NCI-H146 treated with DMSO at 0.1 percent for 48 hours (cell line): ENCODE measurements around the gene GHRL.

Experiments used
- DNase-seq: peaks from one replicate; lab custom pipeline; 2025; ENCODE audit not compliant: unreplicated experiment; lab: John Stamatoyannopoulos, UW

GHRL gene

DNA sequence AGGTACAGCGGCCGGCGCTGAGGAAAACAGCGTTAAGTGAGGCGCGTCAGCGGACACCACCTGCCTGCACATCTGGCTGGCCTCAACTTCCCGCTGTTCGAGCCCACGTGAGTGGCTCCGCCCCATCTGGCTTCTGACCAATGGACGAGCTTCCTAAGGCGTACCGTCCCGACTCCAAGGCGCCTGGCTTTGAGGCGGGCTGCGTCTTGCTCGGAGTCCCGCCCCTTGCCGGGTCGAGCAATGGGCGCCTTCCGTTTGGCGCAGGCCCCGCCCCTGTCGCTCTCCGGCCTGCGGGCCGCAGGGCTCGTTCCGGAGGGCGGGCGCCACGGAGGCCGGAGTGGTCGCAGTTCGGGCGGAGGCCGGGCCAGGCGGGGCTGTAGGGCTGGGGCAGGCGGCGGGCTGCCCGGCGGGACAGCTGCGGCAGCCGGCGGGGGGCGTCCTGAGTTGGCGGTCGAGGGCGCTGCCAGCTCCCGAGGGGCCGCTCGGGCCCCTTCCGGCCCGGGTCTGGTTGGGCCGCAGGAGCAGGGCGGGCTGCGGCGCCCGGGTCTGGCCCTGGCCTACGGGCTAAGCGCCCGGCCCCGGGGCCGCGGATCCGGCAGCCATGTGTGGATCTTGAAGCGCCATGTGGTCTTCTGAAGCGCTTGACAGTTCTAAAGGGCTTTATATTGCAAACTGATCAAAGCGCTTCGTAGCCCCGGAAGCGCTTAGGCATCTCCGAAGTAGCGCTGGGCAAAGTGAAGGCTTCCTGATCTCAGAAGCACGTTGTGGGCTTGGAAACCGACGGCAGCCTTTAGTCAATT, 44.4 kb downstream of the GHRL start, which contains the start of gene TATDN2:
TATDN2 (plus strand) TSS at position 276 of the 800 bp plus-strand sequence. CDS start 742 bp downstream, outside the sequence.
- peak; percentile 80 for DNase-seq

DNA sequence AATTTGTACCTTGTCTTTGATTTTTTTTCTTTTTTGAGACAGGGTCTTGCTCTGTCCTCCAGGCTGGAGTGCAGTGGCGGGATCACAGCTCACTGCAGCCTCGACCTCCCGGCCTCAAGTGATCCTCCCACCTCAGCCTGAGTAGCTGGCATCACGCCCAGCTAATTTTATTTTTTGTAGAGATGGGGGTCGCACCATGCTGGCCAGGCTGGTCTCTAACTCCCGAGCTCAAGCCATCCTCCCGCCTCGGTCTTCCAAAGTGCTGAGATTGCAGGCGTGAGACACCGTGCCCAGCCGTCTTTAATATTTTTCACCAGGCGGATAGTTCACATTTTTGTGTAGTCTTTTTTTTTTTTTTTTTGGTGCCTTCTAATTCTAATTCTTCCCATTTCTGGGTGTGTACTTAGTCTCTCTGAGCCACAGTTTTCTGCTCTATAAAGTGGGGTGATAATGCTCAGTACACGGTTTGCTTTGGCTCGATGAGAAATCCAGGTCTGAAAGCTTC, 45.0 kb downstream of the GHRL start:
- no peak for DNase-seq

DNA sequence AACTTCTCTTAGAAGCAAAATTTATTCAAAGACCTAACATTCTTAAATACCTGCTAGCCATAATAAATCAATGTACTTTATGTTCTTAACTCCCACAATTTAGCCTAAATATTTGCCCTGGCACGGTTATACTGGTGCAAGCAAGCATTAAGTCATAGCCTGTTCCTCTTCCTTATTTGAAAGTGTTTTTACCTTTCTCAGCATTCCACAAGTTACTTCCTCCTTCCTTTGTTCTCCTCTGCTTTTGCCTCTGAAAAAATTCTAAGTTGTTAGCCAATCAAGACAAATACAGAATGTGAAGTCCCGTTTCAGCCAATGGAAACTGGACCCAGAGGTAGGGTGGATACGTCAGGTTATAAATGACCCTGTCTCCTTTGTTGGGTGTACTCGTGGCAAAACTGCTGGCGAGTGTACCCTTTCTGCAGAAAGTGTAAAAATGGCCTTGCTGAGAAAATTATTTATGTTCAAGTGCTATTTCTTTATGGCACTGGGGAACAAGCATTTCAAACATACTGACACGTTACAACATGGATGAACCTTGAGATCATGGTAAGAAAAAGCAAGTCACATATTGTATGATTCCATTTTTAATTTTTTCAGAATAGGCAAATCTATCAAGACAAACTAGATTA, 47.5 kb downstream of the GHRL start:
- DNase-seq: no peak

DNA sequence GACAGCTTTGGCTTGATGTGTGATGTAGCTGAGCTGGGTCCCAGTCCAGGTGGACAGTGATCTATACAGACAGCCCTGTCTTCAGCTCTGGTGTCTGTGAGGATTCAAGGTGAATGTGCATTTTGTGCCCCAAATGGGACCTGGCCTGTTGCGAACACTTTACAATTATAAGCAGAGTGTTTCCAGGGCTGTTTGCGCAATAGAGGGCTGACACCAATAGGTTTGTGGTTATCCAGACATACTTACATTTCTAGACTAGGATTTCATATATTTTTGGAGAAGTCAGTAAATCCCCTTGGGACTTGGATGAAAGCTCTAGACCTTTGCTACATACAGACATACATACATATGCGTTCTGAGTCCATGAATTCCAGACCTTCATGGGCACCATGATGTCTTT, 48.7 kb downstream of the GHRL start:
- no peak for DNase-seq

DNA sequence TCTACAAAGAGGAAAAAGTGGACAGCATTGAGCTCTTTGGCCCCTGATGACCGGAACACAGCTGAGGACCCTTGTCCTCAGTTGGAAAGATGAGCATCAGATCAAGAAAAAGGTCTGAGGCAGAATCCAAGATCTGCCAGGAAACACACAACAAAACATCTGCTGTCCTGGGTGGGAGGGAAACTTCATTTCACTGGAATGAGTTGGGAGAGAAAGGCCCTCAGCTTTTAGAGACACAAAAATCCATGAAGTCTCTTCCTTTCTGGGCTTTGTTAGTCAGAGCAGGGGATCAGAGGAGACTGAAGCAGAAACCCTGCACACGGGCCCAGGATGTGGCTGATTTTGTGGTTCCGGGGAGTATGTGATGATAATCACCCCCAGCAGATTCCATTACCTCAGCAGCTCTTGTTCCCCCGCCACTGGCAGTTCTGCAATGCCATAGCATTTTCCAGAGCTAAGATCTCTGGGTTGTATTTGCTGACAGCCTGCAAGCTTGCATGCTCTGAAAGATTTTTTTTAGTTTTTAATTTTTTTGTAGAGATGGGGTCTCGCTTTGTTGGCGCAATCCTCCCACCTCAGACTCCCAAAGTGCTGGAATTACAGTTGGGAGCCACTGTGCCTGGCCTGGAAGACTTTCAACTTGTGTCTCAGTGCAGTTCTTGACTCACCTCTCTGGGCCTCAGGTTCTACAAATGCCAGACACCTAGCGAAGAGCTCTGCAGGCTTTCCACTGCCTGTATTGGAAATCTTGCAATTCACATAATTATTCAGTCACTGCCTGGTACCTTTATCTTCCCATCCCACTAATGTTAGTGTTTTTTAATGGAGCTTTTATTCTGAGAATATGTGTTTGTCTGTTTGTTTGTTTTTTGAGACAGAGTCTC, 50.3 kb downstream of the GHRL start:
- no peak for DNase-seq

DNA sequence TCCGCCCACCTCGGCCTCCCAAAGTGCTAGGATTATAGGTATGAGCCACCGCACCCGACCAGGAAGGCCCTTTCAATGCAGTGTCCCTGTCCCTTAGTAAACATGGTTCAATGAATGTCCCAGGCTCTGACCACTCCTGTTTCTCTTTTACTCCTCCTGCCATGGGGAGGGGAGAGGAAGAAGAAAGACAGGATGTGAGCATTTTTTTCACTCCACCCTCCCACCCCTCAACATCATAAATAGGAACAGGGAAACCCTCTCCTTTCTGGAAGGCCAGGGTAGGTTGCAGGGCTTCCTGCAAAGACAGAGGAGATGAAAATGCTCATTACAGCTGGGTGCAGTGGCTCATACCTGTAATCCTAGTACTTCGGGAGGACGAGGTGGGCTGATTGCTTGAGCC, 51.9 kb downstream of the GHRL start:
- no peak for DNase-seq

DNA sequence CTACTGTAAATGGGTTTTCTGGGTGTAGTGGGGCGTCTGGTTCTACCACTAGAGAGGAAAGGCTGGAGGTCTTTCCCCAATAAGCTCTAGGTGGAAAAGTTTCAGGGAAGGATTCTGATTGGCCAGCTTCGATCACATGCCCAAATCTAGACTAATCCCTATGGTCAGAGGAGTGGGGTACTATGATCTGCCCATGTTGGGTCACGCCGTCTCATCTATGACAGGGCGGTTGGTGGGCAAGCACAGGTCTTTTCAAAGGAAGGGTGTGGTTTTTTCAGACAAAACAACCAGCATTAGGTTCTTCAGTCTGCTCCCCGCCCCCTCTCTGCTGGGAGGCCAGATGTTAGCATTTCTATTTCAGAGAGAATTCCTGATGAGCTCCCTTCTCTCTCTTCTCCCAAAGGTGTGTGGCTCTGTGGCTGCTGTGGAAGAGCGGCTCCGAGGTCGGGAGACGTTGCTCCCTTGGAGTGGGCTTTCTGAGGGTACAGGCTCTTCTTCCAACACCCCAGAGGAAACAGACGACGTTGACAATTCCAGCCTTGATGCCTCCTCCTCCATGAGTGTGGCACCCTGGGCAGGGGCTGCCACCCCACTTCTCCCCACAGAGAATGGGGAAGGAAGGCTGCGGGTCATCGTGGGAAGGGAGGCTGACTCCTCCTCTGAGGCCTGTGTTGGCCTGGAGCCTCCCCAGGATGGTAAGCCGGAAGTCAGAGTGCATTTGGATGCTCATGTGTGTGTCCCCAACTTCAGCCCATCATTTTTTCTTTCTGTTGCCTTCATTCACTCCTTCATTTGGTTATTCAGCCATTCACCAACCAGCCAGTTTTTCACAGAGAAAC, 54.2 kb downstream of the GHRL start:
- no peak for DNase-seq
